OCI-LY7 (cell line): ENCODE measurements around the gene SPOCK1. TPM values are rescaled to one million over a fixed set of nuclear protein-coding genes. Genes with fewer than 3 reads are reported as not detected.

Experiments
- BruUV-seq: library from RNA; stranded (reverse); fragments of 400-500 nt; replicated peaks from 2 replicates; lab custom pipeline; 2021; lab: Mats Ljungman, UMichigan
- CTCF ChIA-PET: fragments of 300-600 bp; sonication (Branson Sonifier 250); formaldehyde crosslinking; loops from one replicate; lab custom pipeline; 2022; ENCODE audit warnings: antibody characterized with exemption; ENCODE audit not compliant: unreplicated experiment; lab: Charles Lee
- POLR2A ChIA-PET: fragments of 300-600 bp; sonication (Branson Sonifier 250); formaldehyde crosslinking; loops from one replicate; lab custom pipeline; 2022; ENCODE audit warnings: antibody characterized with exemption; lab: Charles Lee
- DNase-seq: peaks from one replicate; pipeline ENCODE4 v3.0.0-alpha.2; 2015; ENCODE audit warnings: low spot score
- H2AFZ ChIP-seq: fragments of 200-600 bp; sonication (generic), shearing (Covaris generic); 2 replicates; pipeline ENCODE4 v1.6.1; 2014; ENCODE audit warnings: mild to moderate bottlenecking, antibody characterized with exemption, low read length, moderate library complexity
- H3K27ac ChIP-seq: fragments of 200-600 bp; sonication (generic); 2 replicates; pipeline ENCODE4 v1.5.1; 2014; ENCODE audit warnings: mixed run types, low read depth, mild to moderate bottlenecking, moderate library complexity, low read length, inconsistent platforms; ENCODE audit not compliant: poor library complexity, severe bottlenecking
- H3K36me3 ChIP-seq: fragments of 200-600 bp; sonication (generic); 2 replicates; pipeline ENCODE4 v1.6.1; 2014; ENCODE audit warnings: mild to moderate bottlenecking, antibody characterized with exemption, low read length, moderate library complexity, mixed read lengths; ENCODE audit not compliant: insufficient read depth
- H3K4me1 ChIP-seq: fragments of 200-600 bp; sonication (generic); 2 replicates; pipeline ENCODE4 v1.5.1; 2014; ENCODE audit warnings: mild to moderate bottlenecking, low read length; ENCODE audit not compliant: insufficient read depth, poor library complexity, severe bottlenecking
- H3K4me2 ChIP-seq: fragments of 200-600 bp; sonication (generic); 2 replicates; pipeline ENCODE4 v1.6.1; 2014; ENCODE audit warnings: mild to moderate bottlenecking, low read length
- H3K4me3 ChIP-seq: fragments of 200-600 bp; sonication (generic); 2 replicates; pipeline ENCODE4 v1.5.1; 2014; ENCODE audit warnings: mild to moderate bottlenecking, low read depth, low read length; ENCODE audit not compliant: poor library complexity, severe bottlenecking
- H3K79me2 ChIP-seq: fragments of 200-600 bp; sonication (generic); 2 replicates; pipeline ENCODE4 v1.6.1; 2016; ENCODE audit warnings: low read depth, mild to moderate bottlenecking, low read length, moderate library complexity, mixed read lengths; ENCODE audit not compliant: insufficient read depth
- H3K9me2 ChIP-seq: fragments of 200-600 bp; sonication (generic); 2 replicates; pipeline ENCODE4 v1.6.1; 2016; ENCODE audit warnings: mild to moderate bottlenecking, low read length, mixed read lengths; ENCODE audit not compliant: insufficient read depth
- H3K9me3 ChIP-seq: fragments of 200-600 bp; sonication (generic); 2 replicates; pipeline ENCODE4 v1.6.1; 2014; ENCODE audit warnings: mild to moderate bottlenecking, mixed run types, low read length, mixed read lengths
- H4K20me1 ChIP-seq: fragments of 200-600 bp; sonication (generic); 2 replicates; pipeline ENCODE4 v1.6.1; 2014; ENCODE audit warnings: mild to moderate bottlenecking, antibody characterized with exemption, low read length, moderate library complexity, mixed read lengths; ENCODE audit not compliant: insufficient read depth
- EZH2phosphoT487 ChIP-seq: fragments of 200-600 bp; sonication (generic); IDR thresholded peaks from 2 replicates; pipeline ENCODE4 v1.6.1; 2018; ENCODE audit warnings: low read depth, borderline replicate concordance, mild to moderate bottlenecking, mixed run types, antibody characterized with exemption, low read length, moderate library complexity, mixed read lengths
- intact Hi-C: fragments of 100-400 bp; cut with micrococcal nuclease; formaldehyde crosslinking; loops from one replicate; pipeline ENCODE4 v1.10.0; 2022; ENCODE audit not compliant: unreplicated experiment
- total RNA-seq, 2 experiments: library from RNA; depleted of rRNA in 1 of 2; stranded (reverse); fragments of >200 nt in 1 of 2; shearing (Covaris generic) in 1 of 2; gene quantifications; 2 replicates each; pipeline ENCODE4 v1.2.3, GENCODE V29; 2014 to 2022
- TF ChIP-seq, protein P1 (sequence below): fragments of 200-600 bp; sonication (generic); conservative IDR thresholded peaks from 2 replicates; pipeline ENCODE4 v1.5.1; 2014; ENCODE audit warnings: mild to moderate bottlenecking, antibody characterized with exemption, low read length, moderate library complexity, mixed read lengths

SPOCK1 gene
- total RNA-seq, 2 experiments from 2014 or later, result 0.29 to 1.5 TPM

DNA sequence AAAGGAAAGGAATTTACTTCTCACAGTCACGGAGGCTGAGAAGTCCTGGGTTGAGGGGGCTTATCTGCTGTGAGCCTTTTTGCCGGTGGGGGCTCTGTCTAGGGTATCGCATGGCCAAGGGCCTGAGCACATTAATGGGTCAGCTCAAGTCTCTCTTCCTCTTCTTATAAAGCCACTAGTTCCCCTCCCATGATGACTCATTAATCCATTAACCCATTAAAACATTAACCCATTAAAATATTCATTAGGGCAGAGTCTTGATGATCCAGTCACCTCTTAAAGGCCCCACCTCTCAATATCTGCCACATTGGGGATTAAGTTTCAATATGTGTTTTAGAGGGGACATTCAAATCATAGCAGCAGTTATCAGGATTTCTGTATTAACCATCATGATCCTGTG is 406.3 kb downstream of the SPOCK1 start:
- Histone ChIP-seq H3K4me1 (no peaks in the 10 kb centered on the region), H3K27ac (no peak overlapping the region), H2AFZ (no peak overlapping the region), H4K20me1 (no peaks in the 10 kb centered on the region), H3K36me3 (no peaks in the 10 kb centered on the region), H3K9me3 (no peaks in the 10 kb centered on the region), H3K9me2 (no peaks in the 10 kb centered on the region), H3K4me3 (no peak overlapping the region), H3K79me2 (no peaks in the 10 kb centered on the region), H3K4me2 (no peak overlapping the region)
- BruUV-seq, result no TSS peak
- POLR2A ChIA-PET, result interaction anchor here (0.9 kb wide), 1 partner anchor 10 kb away, joined by 3 read pairs; no protein-coding TSS in a partner anchor
- CTCF ChIA-PET, result no interaction called here
- DNase-seq, result no peak
- intact Hi-C loops, result no loop called here
- TF ChIP-seq, protein P1, sequence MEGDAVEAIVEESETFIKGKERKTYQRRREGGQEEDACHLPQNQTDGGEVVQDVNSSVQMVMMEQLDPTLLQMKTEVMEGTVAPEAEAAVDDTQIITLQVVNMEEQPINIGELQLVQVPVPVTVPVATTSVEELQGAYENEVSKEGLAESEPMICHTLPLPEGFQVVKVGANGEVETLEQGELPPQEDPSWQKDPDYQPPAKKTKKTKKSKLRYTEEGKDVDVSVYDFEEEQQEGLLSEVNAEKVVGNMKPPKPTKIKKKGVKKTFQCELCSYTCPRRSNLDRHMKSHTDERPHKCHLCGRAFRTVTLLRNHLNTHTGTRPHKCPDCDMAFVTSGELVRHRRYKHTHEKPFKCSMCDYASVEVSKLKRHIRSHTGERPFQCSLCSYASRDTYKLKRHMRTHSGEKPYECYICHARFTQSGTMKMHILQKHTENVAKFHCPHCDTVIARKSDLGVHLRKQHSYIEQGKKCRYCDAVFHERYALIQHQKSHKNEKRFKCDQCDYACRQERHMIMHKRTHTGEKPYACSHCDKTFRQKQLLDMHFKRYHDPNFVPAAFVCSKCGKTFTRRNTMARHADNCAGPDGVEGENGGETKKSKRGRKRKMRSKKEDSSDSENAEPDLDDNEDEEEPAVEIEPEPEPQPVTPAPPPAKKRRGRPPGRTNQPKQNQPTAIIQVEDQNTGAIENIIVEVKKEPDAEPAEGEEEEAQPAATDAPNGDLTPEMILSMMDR, result no peak
- TF ChIP-seq EZH2phosphoT487, result no peak

DNA sequence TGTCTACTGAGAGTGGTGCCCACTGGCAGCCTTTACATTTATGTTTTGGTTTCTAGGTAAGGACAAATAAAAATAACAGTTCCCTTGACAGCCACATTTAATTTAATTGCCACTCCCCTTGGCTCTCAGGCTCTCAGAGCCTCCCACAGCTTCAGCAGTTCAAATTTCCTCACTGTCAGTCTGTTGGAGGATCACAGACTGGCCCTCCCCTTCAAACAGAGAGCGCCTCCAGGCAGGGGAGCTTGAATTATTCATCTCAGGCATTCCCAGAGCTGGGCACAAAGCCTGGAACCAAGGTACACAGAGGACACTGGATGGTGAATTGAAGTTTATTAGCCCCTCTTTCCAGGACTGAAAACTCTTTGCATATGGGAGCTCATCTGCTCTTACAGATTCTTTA is 407.7 kb downstream of the SPOCK1 start:
- intact Hi-C loops, result no loop called here
- H4K20me1 ChIP-seq, result no peaks in the 10 kb centered on the region
- TF ChIP-seq, protein P1, result no peak
- TF ChIP-seq EZH2phosphoT487, result no peak
- no peaks in the 10 kb centered on the region for H3K9me2 ChIP-seq
- no peaks in the 10 kb centered on the region for H3K36me3 ChIP-seq
- no peaks in the 10 kb centered on the region for H3K9me3 ChIP-seq
- no peaks in the 10 kb centered on the region for H3K79me2 ChIP-seq
- no peak for DNase-seq
- no peak overlapping the region for H3K27ac ChIP-seq
- no peak overlapping the region for H2AFZ ChIP-seq
- H3K4me2 ChIP-seq, result no peak overlapping the region
- no peak overlapping the region for H3K4me3 ChIP-seq
- no peaks in the 10 kb centered on the region for H3K4me1 ChIP-seq
- POLR2A ChIA-PET, result interaction anchor here (0.6 to 1.6 kb wide), 4 partner anchors 9 to 276 kb away, joined by 3 to 5 read pairs (median 4); no protein-coding TSS in a partner anchor
- BruUV-seq, result no TSS peak
- CTCF ChIA-PET, result interaction anchor here (0.5 kb wide), 1 partner anchor 36 kb away, joined by 5 read pairs; no protein-coding TSS in a partner anchor

DNA sequence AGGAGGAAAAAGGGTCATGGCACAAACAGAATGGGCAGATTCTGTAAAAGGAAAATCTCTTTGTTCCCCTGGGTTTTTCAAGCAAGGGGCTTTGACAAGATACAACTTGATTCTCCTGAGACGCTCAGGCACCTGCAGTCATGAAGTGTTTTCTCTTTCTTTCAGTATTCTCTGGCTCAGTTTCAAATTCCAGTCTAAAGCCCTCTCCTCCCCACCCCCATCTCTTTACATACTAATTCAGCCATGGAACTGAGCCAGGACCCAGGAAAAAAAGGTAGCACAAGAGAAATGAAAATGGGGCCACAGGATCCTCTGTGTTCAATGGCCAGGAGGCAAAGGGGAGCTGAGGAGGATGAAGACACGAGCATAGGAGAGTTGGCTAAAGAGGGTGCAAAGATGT is 408.4 kb downstream of the SPOCK1 start:
- POLR2A ChIA-PET, result interaction anchor here (0.7 to 1.0 kb wide), 2 partner anchors 12 to 15 kb away, joined by 3 to 4 read pairs; no protein-coding TSS in a partner anchor
- CTCF ChIA-PET, result interaction anchor here (0.5 kb wide), 1 partner anchor 35 kb away, joined by 5 read pairs; no protein-coding TSS in a partner anchor
- Histone ChIP-seq H2AFZ (no peak overlapping the region), H3K27ac (no peak overlapping the region), H3K79me2 (no peaks in the 10 kb centered on the region), H3K4me1 (no peaks in the 10 kb centered on the region), H3K9me3 (no peaks in the 10 kb centered on the region), H3K4me3 (no peak overlapping the region), H3K9me2 (no peaks in the 10 kb centered on the region), H3K36me3 (no peaks in the 10 kb centered on the region), H3K4me2 (no peak overlapping the region), H4K20me1 (no peaks in the 10 kb centered on the region)
- intact Hi-C loops, result no loop called here
- no peak for TF ChIP-seq EZH2phosphoT487
- TF ChIP-seq, protein P1, result no peak
- no TSS peak for BruUV-seq
- DNase-seq, result no peak
